GM12878 (cell line): ENCODE results near the gene TNFRSF11A. TPM values are rescaled to one million over a fixed set of nuclear protein-coding genes. Genes with fewer than 3 reads are reported as not detected.

ENCODE experiments used
- ASH2L ChIP-seq: fragments of 300-600, 200-600 bp; sonication (generic); IDR thresholded peaks from 2 replicates; pipeline ENCODE4 v1.6.1; 2017; ENCODE audit warnings: low read depth, mild to moderate bottlenecking, borderline replicate concordance
- CHD1 ChIP-seq: IDR thresholded peaks from 2 replicates; pipeline ENCODE4 v1.6.1; 2012; ENCODE audit warnings: low read depth, low read length, improper control_type of control experiment
- MAX ChIP-seq: IDR thresholded peaks from 2 replicates; pipeline ENCODE4 v1.6.1; 2012; ENCODE audit warnings: low read depth, low read length, improper control_type of control experiment
- PBX3 ChIP-seq: IDR thresholded peaks from 2 replicates; pipeline ENCODE4 v1.6.1; 2011; ENCODE audit warnings: mild to moderate bottlenecking, low read depth, low read length, moderate library complexity; ENCODE audit not compliant: insufficient replicate concordance
- POLR2AphosphoS2 ChIP-seq: IDR thresholded peaks from 2 replicates; pipeline ENCODE4 v1.6.1; 2011; ENCODE audit warnings: low read depth, mild to moderate bottlenecking, low read length, improper control_type of control experiment, moderate library complexity
- RFX5 ChIP-seq: IDR thresholded peaks from 2 replicates; pipeline ENCODE4 v1.6.1; 2011; ENCODE audit warnings: low read depth, low read length, improper control_type of control experiment
- SP1 ChIP-seq: IDR thresholded peaks from one replicate; pipeline ENCODE4 v1.6.1; 2011; ENCODE audit warnings: low read depth, low read length
- WRNIP1 ChIP-seq: IDR thresholded peaks from 2 replicates; pipeline ENCODE4 v1.6.1; 2011; ENCODE audit warnings: low read depth, low read length, improper control_type of control experiment, borderline replicate concordance
- ZBTB11 ChIP-seq: fragments of 450-650 bp; formaldehyde crosslinking; IDR thresholded peaks from 2 replicates; pipeline ENCODE4 v1.5.0; 2022; ENCODE audit warnings: mild to moderate bottlenecking, missing genetic modification characterization
- ZNF24 ChIP-seq: fragments of 450-650 bp; IDR thresholded peaks from 2 replicates; pipeline ENCODE4 v1.6.1; 2017; ENCODE audit warnings: antibody characterized with exemption, mild to moderate bottlenecking
- polyA plus RNA-seq, 11 experiments: library from polyadenylated mRNA; depleted of rRNA in 4 of 11; unstranded in 6 of 11; stranded (reverse) in 5 of 11; fragments of >200 nt; fragmentation: Nextera tagmentation in 4 of 11; fragmentation: Illumina TruSeq in 1 of 11; extraction: Ambion mirVana in 4 of 11; extraction: Trizol in 1 of 11; gene quantifications; 1 replicate in 1 of 11; 2 replicates in 10 of 11; pipeline versions ENCODE4 v1.2.1 to v1.2.3, GENCODE V29; 2011 to 2016; ENCODE audit warnings: inconsistent platforms in 2 of 11, missing spikeins in 2 of 11, low read depth in 1 of 11
- total RNA-seq, 4 experiments: library from RNA; depleted of rRNA in 3 of 4; stranded (reverse); fragments of >200 nt in 3 of 4; fragmentation: Illumina TruSeq in 1 of 4; extraction: Trizol in 1 of 4; gene quantifications; 2 replicates each; pipeline versions ENCODE4 v1.2.1 to v1.2.3, GENCODE V29; 2013 to 2021

Gene TNFRSF11A
- total and polyA plus RNA-seq, 10 of the 15 experiments (the other 5 are each of a cell fraction or from before 2014, with no cell fraction given), result 0.07 to 4.0 (median 0.23) TPM

GRCh38 chr18:62438018-62438329, 112.9 kb downstream of the TNFRSF11A start (continued):
- TF ChIP-seq ZNF24 (no peak), POLR2AphosphoS2 (no peak), PBX3 (no peak), ASH2L (no peak), WRNIP1 (no peak), MAX (no peak), CHD1 (no peak), SP1 (no peak), RFX5 (no peak), ZBTB11 (CRISPR knock-in tag) (no peak)
